Measurements from ENCODE around the gene GNG5. TPM values are rescaled to one million over a fixed set of nuclear protein-coding genes. Genes with fewer than 3 reads are reported as not detected.
"Not testable (repeated sequence)": the region's sequence is repeated elsewhere in the genome, so short reads cannot be mapped to it uniquely, and the experiment has no call there.

The GNG5 gene
- total RNA-seq, 1 donor from 2014 or later, result 114 TPM

GRCh38 chr1:84509029-84509428 is 2.6 kb upstream of the GNG5 start:
- H3K27ac Mint-ChIP-seq, result no peak overlapping the region
- no peaks in the 10 kb centered on the region for H3K27me3 Mint-ChIP-seq
- TF ChIP-seq, protein P1, sequence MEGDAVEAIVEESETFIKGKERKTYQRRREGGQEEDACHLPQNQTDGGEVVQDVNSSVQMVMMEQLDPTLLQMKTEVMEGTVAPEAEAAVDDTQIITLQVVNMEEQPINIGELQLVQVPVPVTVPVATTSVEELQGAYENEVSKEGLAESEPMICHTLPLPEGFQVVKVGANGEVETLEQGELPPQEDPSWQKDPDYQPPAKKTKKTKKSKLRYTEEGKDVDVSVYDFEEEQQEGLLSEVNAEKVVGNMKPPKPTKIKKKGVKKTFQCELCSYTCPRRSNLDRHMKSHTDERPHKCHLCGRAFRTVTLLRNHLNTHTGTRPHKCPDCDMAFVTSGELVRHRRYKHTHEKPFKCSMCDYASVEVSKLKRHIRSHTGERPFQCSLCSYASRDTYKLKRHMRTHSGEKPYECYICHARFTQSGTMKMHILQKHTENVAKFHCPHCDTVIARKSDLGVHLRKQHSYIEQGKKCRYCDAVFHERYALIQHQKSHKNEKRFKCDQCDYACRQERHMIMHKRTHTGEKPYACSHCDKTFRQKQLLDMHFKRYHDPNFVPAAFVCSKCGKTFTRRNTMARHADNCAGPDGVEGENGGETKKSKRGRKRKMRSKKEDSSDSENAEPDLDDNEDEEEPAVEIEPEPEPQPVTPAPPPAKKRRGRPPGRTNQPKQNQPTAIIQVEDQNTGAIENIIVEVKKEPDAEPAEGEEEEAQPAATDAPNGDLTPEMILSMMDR (conservative IDR thresholded peaks at IDR 0.05), result no peak
- no peak for DNase-seq (ENCODE audit: extremely low spot score, unreplicated experiment)
- peaks cover 12% of the 10 kb centered on the region for H3K9me3 Mint-ChIP-seq
- peaks cover 9% of the 10 kb centered on the region for H3K36me3 Mint-ChIP-seq
- peaks cover 12% of the 10 kb centered on the region for H3K4me1 Mint-ChIP-seq (ENCODE audit: unreplicated experiment)
- H3K4me3 Mint-ChIP-seq, result no peak overlapping the region

DNA sequence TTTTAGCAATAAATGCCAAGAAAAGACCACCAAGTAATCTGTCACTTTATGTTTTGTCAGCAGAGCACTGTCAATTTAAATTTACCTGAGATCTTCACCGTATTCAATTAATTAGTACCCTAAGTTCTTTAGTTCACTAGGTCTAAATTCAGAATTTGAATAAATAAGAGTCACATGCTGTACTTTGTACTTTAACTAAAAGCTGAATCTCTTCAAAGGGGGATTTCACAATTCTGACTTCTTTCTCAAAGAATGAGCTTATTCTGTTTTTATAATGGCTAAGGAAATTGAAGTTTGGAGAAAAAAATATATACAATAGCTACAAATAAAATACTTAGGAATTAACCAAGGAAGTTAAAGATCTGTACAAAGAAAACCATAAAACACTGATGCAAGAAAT is 2.1 kb upstream of the GNG5 start:
- no peak for DNase-seq (ENCODE audit: extremely low spot score, unreplicated experiment)
- H3K9me3 Mint-ChIP-seq, result peaks cover 12% of the 10 kb centered on the region
- H3K36me3 Mint-ChIP-seq, result peaks cover 9% of the 10 kb centered on the region
- H3K4me1 Mint-ChIP-seq (ENCODE audit: unreplicated experiment), result peaks cover 17% of the 10 kb centered on the region
- TF ChIP-seq, protein P1 (conservative IDR thresholded peaks at IDR 0.05), result no peak
- peak overlapping the region; percentile 53 for H3K4me3 Mint-ChIP-seq
- no peaks in the 10 kb centered on the region for H3K27me3 Mint-ChIP-seq
- no peak overlapping the region for H3K27ac Mint-ChIP-seq

GRCh38 chr1:84507887-84508286 is 1.5 kb upstream of the GNG5 start:
- not testable (repeated sequence) for DNase-seq (ENCODE audit: extremely low spot score, unreplicated experiment); H3K27me3 Mint-ChIP-seq; H3K4me3 Mint-ChIP-seq; H3K27ac Mint-ChIP-seq; H3K36me3 Mint-ChIP-seq
- Mint-ChIP-seq H3K4me1 (ENCODE audit: unreplicated experiment) (peaks cover 23% of the 10 kb centered on the region), H3K9me3 (peaks cover 12% of the 10 kb centered on the region)

GRCh38 chr1:84506729-84507453 is 510 bp upstream of the GNG5 start:
- peak overlapping the region; percentile 95 for H3K27ac Mint-ChIP-seq
- DNase-seq (ENCODE audit: extremely low spot score, unreplicated experiment), result no peak
- H3K36me3 Mint-ChIP-seq, result peaks cover 9% of the 10 kb centered on the region
- H3K27me3 Mint-ChIP-seq, result no peaks in the 10 kb centered on the region
- H3K9me3 Mint-ChIP-seq, result peaks cover 12% of the 10 kb centered on the region
- peaks cover 24% of the 10 kb centered on the region for H3K4me1 Mint-ChIP-seq (ENCODE audit: unreplicated experiment)
- TF ChIP-seq, protein P1 (conservative IDR thresholded peaks at IDR 0.05), result no peak
- H3K4me3 Mint-ChIP-seq, result peak overlapping the region; percentile 94

DNA sequence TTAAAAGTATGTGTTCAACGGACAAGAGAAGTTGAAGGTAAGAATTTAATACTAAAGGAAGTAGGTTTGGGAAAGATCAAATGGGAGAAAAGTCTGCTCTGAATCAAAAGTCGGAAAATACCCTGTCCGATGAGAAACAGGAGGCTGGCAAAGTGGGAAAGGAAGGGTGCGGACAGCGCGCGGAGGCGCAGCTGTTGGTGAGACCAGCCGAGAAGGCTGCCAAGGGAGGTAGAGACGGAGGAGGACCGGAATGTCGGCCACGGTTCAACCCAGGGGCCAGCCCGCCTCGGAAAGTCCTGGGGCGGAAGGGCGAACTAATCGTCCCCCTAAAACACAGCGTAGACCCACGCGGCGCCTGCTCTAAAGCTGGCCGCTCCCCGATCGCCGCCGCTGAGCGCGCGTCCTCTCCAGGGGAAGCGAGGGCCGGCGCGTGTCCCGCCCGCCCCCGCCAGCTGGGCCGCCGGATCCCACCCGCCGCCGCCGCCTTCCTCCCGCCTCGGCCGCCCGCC is 834 bp downstream of the GNG5 start:
- TF ChIP-seq, protein P1 (conservative IDR thresholded peaks at IDR 0.05), result no peak
- no peak for DNase-seq (ENCODE audit: extremely low spot score, unreplicated experiment)
- H3K27me3 Mint-ChIP-seq, result no peaks in the 10 kb centered on the region

More for the DNA sequence above, 834 bp downstream of the GNG5 start:
- Mint-ChIP-seq H3K9me3 (peaks cover 10% of the 10 kb centered on the region), H3K36me3 (peaks cover 19% of the 10 kb centered on the region), H3K27ac (peak overlapping the region; percentile 95), H3K4me3 (peak overlapping the region; percentile 94), H3K4me1 (ENCODE audit: unreplicated experiment) (peaks cover 37% of the 10 kb centered on the region)
